ENCODE results near the gene NR6A1. TPM values are rescaled to one million over a fixed set of nuclear protein-coding genes. Genes with fewer than 3 reads are reported as not detected.

NR6A1 gene
- polyA plus RNA-seq, 1 experiment = 0.25 TPM

DNA sequence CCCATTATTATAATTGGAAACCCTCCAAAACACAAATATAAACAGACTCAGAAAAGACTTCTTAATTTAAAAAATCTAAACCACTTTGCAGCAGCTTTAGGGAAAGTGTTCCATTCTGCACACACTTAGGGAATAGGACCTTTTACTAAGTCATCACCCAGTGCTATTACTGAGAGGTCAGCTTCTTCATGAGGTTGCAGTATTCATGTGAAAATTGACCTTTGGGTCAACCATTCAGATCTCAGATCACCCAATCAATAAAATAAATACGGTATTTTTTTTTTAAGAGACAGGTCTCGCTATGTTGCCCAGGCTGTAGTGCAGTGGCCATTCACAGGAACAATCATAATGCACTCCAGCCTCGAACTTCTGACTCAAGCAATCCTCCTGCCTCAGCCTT lies 21.8 kb downstream of the NR6A1 start:
- Histone ChIP-seq H3K4me3 (ENCODE audit: low read depth, low read length) (no peak overlapping the region), H3K36me3 (ENCODE audit: control insufficient read depth, insufficient read depth, low read length) (no peaks in the 10 kb centered on the region), H3K27me3 (ENCODE audit: control insufficient read depth, insufficient read depth, low read length) (no peaks in the 10 kb centered on the region)
- no peak for DNase-seq (ENCODE audit: low read depth)
- CTCF ChIA-PET = interaction anchor here (0.6 to 1.5 kb wide), 6 partner anchors 11 to 150 kb away, joined by 3 to 4 read pairs (median 3); no protein-coding TSS in a partner anchor
- TF ChIP-seq, protein P1, sequence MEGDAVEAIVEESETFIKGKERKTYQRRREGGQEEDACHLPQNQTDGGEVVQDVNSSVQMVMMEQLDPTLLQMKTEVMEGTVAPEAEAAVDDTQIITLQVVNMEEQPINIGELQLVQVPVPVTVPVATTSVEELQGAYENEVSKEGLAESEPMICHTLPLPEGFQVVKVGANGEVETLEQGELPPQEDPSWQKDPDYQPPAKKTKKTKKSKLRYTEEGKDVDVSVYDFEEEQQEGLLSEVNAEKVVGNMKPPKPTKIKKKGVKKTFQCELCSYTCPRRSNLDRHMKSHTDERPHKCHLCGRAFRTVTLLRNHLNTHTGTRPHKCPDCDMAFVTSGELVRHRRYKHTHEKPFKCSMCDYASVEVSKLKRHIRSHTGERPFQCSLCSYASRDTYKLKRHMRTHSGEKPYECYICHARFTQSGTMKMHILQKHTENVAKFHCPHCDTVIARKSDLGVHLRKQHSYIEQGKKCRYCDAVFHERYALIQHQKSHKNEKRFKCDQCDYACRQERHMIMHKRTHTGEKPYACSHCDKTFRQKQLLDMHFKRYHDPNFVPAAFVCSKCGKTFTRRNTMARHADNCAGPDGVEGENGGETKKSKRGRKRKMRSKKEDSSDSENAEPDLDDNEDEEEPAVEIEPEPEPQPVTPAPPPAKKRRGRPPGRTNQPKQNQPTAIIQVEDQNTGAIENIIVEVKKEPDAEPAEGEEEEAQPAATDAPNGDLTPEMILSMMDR (IDR thresholded peaks at IDR 0.05; ENCODE audit: insufficient read depth, low read depth, low read length) = no peak
- POLR2A ChIA-PET = no interaction called here

DNA sequence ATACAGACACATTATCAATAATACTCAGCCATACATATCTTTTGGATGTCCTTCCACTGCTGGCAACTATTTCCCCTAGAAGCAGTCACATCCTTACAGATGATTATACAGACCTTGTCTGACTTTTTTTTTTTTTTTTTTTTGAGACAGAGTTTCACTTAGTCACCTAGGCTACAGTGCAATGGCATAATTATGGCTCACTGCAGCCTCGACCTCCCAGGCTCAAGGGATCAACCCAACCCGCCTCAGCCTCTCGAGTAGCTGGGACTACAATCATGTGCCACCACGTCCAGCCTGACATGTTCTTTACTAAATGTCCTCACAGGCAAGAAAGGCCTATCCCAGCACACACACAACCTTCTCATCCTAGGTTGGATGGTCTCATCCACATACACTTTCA lies 24.0 kb downstream of the NR6A1 start:
- Histone ChIP-seq H3K27me3 (ENCODE audit: control insufficient read depth, insufficient read depth, low read length) (no peaks in the 10 kb centered on the region), H3K36me3 (ENCODE audit: control insufficient read depth, insufficient read depth, low read length) (no peaks in the 10 kb centered on the region), H3K4me3 (ENCODE audit: low read depth, low read length) (no peak overlapping the region)
- ChIA-PET POLR2A (no interaction called here), CTCF (interaction anchor here (1.4 kb wide), 1 partner anchor 35 kb away, joined by 4 read pairs; no protein-coding TSS in a partner anchor)
- TF ChIP-seq, protein P1 (IDR thresholded peaks at IDR 0.05; ENCODE audit: insufficient read depth, low read depth, low read length) = no peak
- no peak for DNase-seq (ENCODE audit: low read depth)

DNA sequence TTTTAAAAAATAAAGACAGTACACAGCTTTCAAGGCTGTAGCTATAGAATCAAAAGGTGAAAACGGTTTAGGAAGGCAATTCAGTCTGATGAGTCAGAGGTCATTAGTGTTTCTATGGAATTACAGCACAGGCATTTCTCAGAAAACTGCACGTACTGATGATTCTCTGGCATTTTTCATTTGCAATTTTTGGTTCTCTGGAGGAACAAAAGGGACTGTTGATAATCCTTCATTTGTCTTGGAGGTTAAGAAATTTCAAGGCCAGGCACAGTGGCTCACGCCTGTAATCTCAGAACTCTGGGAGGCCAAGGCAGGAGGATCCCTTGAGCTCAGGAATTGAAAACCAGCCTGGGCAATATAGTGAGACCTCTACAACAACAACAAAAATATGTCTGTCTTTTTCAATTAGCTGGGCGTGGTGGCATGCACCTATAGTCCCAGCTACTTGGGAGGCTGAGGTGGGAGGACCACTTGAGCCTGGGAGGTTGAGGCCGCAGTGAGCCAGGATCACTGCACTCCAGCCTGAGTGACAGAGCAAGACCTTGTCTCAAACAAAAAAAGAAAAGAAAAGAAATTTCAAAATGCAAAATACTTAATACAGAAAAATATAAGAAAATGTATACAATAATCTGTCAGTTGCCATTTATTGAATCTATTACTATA lies 27.3 kb downstream of the NR6A1 start:
- Histone ChIP-seq H3K36me3 (ENCODE audit: control insufficient read depth, insufficient read depth, low read length) (no peaks in the 10 kb centered on the region), H3K27me3 (ENCODE audit: control insufficient read depth, insufficient read depth, low read length) (no peaks in the 10 kb centered on the region), H3K4me3 (ENCODE audit: low read depth, low read length) (no peak overlapping the region)
- ChIA-PET POLR2A (no interaction called here), CTCF (interaction anchor here (0.6 to 1.6 kb wide), 8 partner anchors 9 to 589 kb away, joined by 3 to 6 read pairs (median 4); partner anchors contain the start of gene WDR38)
- TF ChIP-seq, protein P1 (IDR thresholded peaks at IDR 0.05; ENCODE audit: insufficient read depth, low read depth, low read length) = no peak
- DNase-seq (ENCODE audit: low read depth) = no peak

DNA sequence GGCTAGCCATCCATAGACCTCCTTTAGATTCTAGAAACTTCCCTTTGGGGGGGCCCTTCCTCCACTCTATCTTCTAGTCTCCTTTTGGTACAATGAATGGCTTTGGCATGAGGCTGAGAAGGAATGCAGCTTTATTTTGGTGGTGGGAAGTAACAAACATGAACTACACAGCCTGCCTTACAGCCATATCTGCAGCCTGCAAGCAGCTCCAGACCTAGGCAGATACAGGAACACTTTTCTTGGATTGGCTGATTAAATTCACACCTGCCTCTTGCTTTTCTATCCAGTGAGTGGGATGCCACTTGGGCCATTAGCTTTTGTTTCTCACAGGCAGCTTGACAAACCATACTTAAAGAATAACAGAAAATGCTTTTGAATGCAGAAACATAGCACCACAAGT lies 28.2 kb downstream of the NR6A1 start:
- CTCF ChIA-PET = interaction anchor here (0.9 to 1.6 kb wide), 7 partner anchors 8 to 126 kb away, joined by 3 to 6 read pairs (median 4); partner anchors contain the start of gene WDR38
- no peak overlapping the region for H3K4me3 ChIP-seq (ENCODE audit: low read depth, low read length)
- DNase-seq (ENCODE audit: low read depth) = no peak
- H3K27me3 ChIP-seq (ENCODE audit: control insufficient read depth, insufficient read depth, low read length) = no peaks in the 10 kb centered on the region
- H3K36me3 ChIP-seq (ENCODE audit: control insufficient read depth, insufficient read depth, low read length) = no peaks in the 10 kb centered on the region
- TF ChIP-seq, protein P1 (IDR thresholded peaks at IDR 0.05; ENCODE audit: insufficient read depth, low read depth, low read length) = no peak
- POLR2A ChIA-PET = no interaction called here

DNA sequence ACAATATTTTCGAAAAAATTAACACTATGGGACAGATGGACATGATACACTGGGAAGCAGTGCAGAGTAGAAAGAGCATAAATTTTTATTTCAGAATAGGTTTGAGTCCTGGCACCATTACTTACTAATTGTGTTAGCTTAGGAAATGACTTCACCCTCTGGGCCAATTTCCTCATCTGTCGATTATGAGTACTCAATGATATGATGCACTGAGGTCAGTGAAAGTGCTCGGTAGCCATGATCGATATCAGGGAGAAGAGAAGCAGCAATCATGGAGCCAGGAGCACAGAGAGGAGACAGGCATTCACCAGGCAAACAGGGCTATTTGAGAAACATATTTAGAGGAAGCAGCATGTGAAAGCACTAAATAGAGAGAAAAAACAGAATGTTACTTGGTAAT lies 29.4 kb downstream of the NR6A1 start:
- POLR2A ChIA-PET = no interaction called here

More for the DNA sequence above, 29.4 kb downstream of the NR6A1 start:
- H3K36me3 ChIP-seq (ENCODE audit: control insufficient read depth, insufficient read depth, low read length) = no peaks in the 10 kb centered on the region
- no peaks in the 10 kb centered on the region for H3K27me3 ChIP-seq (ENCODE audit: control insufficient read depth, insufficient read depth, low read length)
- TF ChIP-seq, protein P1 (IDR thresholded peaks at IDR 0.05; ENCODE audit: insufficient read depth, low read depth, low read length) = no peak
- CTCF ChIA-PET = no interaction called here
- DNase-seq (ENCODE audit: low read depth) = no peak
- H3K4me3 ChIP-seq (ENCODE audit: low read depth, low read length) = no peak overlapping the region

Measured in BJ (cell line).